CD4-positive, alpha-beta memory T cell (primary cell): ENCODE data around the gene LINGO3. TPM values are rescaled to one million over a fixed set of nuclear protein-coding genes. Genes with fewer than 3 reads are reported as not detected.

Experiments used
- CTCF ChIA-PET: fragments of 350-600 bp; sonication (Branson Sonifier 250); formaldehyde crosslinking; loops from one replicate; lab custom pipeline; 2021; ENCODE audit warnings: inconsistent platforms; ENCODE audit not compliant: partially characterized antibody; lab: Charles Lee
- POLR2A ChIA-PET: fragments of 350-600 bp; sonication (Branson Sonifier 250); formaldehyde crosslinking; loops from one replicate; lab custom pipeline; 2021; ENCODE audit not compliant: partially characterized antibody; lab: Charles Lee
- DNase-seq, 5 donors: peaks; one replicate each; pipeline versions ENCODE4 v3.0.0 to v3.0.0-alpha.2; 2020 to 2022; ENCODE audit warnings: mixed read lengths in 1 of 5
- H3K27ac ChIP-seq: one replicate; pipeline ENCODE4 v1.7.0; 2013; ENCODE audit warnings: low read depth, low read length
- H3K27me3 ChIP-seq: 2 replicates; pipeline ENCODE4 v1.7.0; 2013; ENCODE audit warnings: mild to moderate bottlenecking, low read length, moderate library complexity; ENCODE audit not compliant: insufficient read depth
- H3K36me3 ChIP-seq: 2 replicates; pipeline ENCODE4 v1.7.0; 2013; ENCODE audit warnings: mild to moderate bottlenecking, low read length, moderate library complexity; ENCODE audit not compliant: insufficient read depth
- H3K4me1 ChIP-seq: 2 replicates; pipeline ENCODE4 v1.7.0; 2013; ENCODE audit warnings: mild to moderate bottlenecking, low read length, moderate library complexity; ENCODE audit not compliant: insufficient read depth
- H3K4me3 ChIP-seq, 2 donors: one replicate each; pipeline ENCODE4 v1.7.0; 2013; ENCODE audit warnings: low read length in 2 of 2, mild to moderate bottlenecking in 1 of 2
- H3K9me3 ChIP-seq, 2 donors: one replicate each; pipeline ENCODE4 v1.7.0; 2013; ENCODE audit warnings: low read length in 2 of 2, control low read depth in 1 of 2; ENCODE audit not compliant: control insufficient read depth in 1 of 2
- H3K27ac Mint-ChIP-seq, 7 donors: one replicate each; pipeline ENCODE4 v1.8.0; 2020 to 2021; ENCODE audit warnings: mixed read lengths in 7 of 7, mild to moderate bottlenecking in 6 of 7, inconsistent platforms in 3 of 7, moderate library complexity in 3 of 7
- H3K27me3 Mint-ChIP-seq, 2 donors: one replicate each; pipeline ENCODE4 v1.8.0; 2020 to 2021; ENCODE audit warnings: mixed read lengths in 2 of 2
- H3K36me3 Mint-ChIP-seq, 2 donors: one replicate each; pipeline ENCODE4 v1.8.0; 2020 to 2021; ENCODE audit warnings: mixed read lengths in 2 of 2, inconsistent platforms in 1 of 2, mild to moderate bottlenecking in 1 of 2
- H3K4me1 Mint-ChIP-seq, 4 donors: one replicate each; pipeline ENCODE4 v1.8.0; 2020 to 2021; ENCODE audit warnings: mixed read lengths in 4 of 4, mild to moderate bottlenecking in 1 of 4
- H3K4me3 Mint-ChIP-seq, 8 donors: one replicate each; pipeline ENCODE4 v1.8.0; 2020 to 2021; ENCODE audit warnings: mixed read lengths in 8 of 8, mild to moderate bottlenecking in 7 of 8, moderate library complexity in 6 of 8, inconsistent platforms in 3 of 8
- H3K9me3 Mint-ChIP-seq, 8 donors: one replicate each; pipeline ENCODE4 v1.8.0; 2020 to 2021; ENCODE audit warnings: mixed read lengths in 8 of 8, mild to moderate bottlenecking in 5 of 8, inconsistent platforms in 3 of 8, moderate library complexity in 1 of 8
- intact Hi-C: fragments of 100-400 bp; cut with micrococcal nuclease; formaldehyde crosslinking; loops from one replicate; pipeline ENCODE4 v1.15.1; 2023
- polyA plus RNA-seq, 2 donors: library from polyadenylated mRNA; unstranded; fragments of 300-500 nt; fragmentation: Illumina TruSeq; gene quantifications; one replicate each; pipeline ENCODE4 v1.2.3, GENCODE V29; 2021
- total RNA-seq, 2 experiments: library from RNA; stranded (reverse); gene quantifications; one replicate each; pipeline ENCODE4 v1.2.3, GENCODE V29; 2021

Gene LINGO3
- total and polyA plus RNA-seq, 4 experiments from 2014 or later, result 0.46 to 7.1 (median 0.74) TPM

- Histone ChIP-seq H3K4me3 (no peak overlapping the region), H3K27ac (no peak overlapping the region), H3K36me3 (peaks cover 6% of the 10 kb centered on the region), H3K4me1 (peaks cover 37% of the 10 kb centered on the region), H3K9me3 (no peaks in the 10 kb centered on the region), H3K27me3 (no peaks in the 10 kb centered on the region)
- H3K27me3 Mint-ChIP-seq, result no peaks in the 10 kb centered on the region
- peaks cover 20 to 45% (median 37%) of the 10 kb centered on the region in 4 donors for H3K4me1 Mint-ChIP-seq
- ChIA-PET POLR2A (interaction anchor here (0.6 to 1.4 kb wide), 2 partner anchors 90 to 102 kb away, joined by 3 to 4 read pairs; partner anchors contain the start of gene PLEKHJ1), CTCF (no interaction called here)
- intact Hi-C loops, result loop anchor here (5.0 kb wide), 2 partner anchors 33 to 53 kb away; no protein-coding TSS in a partner anchor
- peak overlapping the region in 5 of 7 donors; percentile 66 to 98 (median 77) for H3K27ac Mint-ChIP-seq
- peak overlapping the region in 3 of 8 donors; percentile 3 to 74 (median 23) for H3K4me3 Mint-ChIP-seq
- DNase-seq, result peak in 1 of 5 donors; percentile 33
- H3K9me3 Mint-ChIP-seq, result peaks cover 0 to 2% (median 0%) of the 10 kb centered on the region in 8 donors
- peaks cover 10 to 36% of the 10 kb centered on the region in 2 donors for H3K36me3 Mint-ChIP-seq
Measured at GRCh38 chr19:2325281-2326046, 17.5 kb upstream of the LINGO3 start.

- no peaks in the 10 kb centered on the region for H3K27me3 ChIP-seq
- Mint-ChIP-seq H3K9me3 (peaks cover 0 to 2% (median 0%) of the 10 kb centered on the region in 8 donors), H3K36me3 (peaks cover 10 to 33% of the 10 kb centered on the region in 2 donors), H3K27me3 (no peaks in the 10 kb centered on the region), H3K4me3 (no peak overlapping the region), H3K27ac (peak overlapping the region in 1 of 7 donors; percentile 69), H3K4me1 (peaks cover 15 to 35% (median 28%) of the 10 kb centered on the region in 4 donors)
- intact Hi-C loops, result no loop called here
- DNase-seq, result peak in 1 of 5 donors; percentile 13
- H3K4me1 ChIP-seq, result peaks cover 27% of the 10 kb centered on the region
- peaks cover 6% of the 10 kb centered on the region for H3K36me3 ChIP-seq
- no peak overlapping the region for H3K27ac ChIP-seq
- ChIA-PET POLR2A (interaction anchor here (1.4 kb wide), 1 partner anchor 104 kb away, joined by 3 read pairs; no protein-coding TSS in a partner anchor), CTCF (no interaction called here)
- no peaks in the 10 kb centered on the region for H3K9me3 ChIP-seq
- H3K4me3 ChIP-seq, result no peak overlapping the region
Measured at GRCh38 chr19:2324220-2324948, 16.4 kb upstream of the LINGO3 start.

DNA sequence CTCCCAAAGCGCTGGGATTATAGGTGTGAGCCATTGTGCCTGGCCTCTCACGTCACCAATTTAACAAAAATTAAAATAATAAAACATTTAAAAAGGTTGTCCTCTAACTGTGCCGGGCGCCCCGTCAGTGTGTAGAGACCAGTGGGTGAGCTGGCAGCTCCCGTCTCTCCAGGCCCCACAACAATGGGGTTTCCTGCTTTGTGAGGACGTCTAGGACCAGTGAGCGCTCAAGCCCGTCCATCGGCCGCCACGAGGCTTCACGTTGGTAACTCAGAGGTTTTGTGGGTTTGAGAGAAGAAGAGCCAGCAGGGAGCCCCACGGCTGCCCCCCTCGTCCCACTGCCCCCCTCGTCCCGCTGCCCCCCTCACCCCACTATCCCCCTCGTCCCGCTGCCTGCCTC, 15.8 kb upstream of the LINGO3 start:
- H3K4me3 ChIP-seq, result no peak overlapping the region
- intact Hi-C loops, result no loop called here
- peaks cover 10 to 33% of the 10 kb centered on the region in 2 donors for H3K36me3 Mint-ChIP-seq
- peaks cover 22% of the 10 kb centered on the region for H3K4me1 ChIP-seq
- no peak overlapping the region for H3K27ac ChIP-seq
- no peaks in the 10 kb centered on the region for H3K27me3 Mint-ChIP-seq
- H3K4me1 Mint-ChIP-seq, result peaks cover 12 to 30% (median 24%) of the 10 kb centered on the region in 4 donors
- H3K9me3 ChIP-seq, result no peaks in the 10 kb centered on the region
- H3K27me3 ChIP-seq, result no peaks in the 10 kb centered on the region
- ChIA-PET CTCF (no interaction called here), POLR2A (no interaction called here)
- no peak overlapping the region for H3K4me3 Mint-ChIP-seq
- peaks cover 6% of the 10 kb centered on the region for H3K36me3 ChIP-seq
- H3K27ac Mint-ChIP-seq, result no peak overlapping the region
- H3K9me3 Mint-ChIP-seq, result peaks cover 0 to 2% (median 0%) of the 10 kb centered on the region in 8 donors
- DNase-seq, result peak in 1 of 5 donors; percentile 30

GRCh38 chr19:2321565-2322283, 13.8 kb upstream of the LINGO3 start:
- ChIA-PET POLR2A (interaction anchor here (1.2 kb wide), 1 partner anchor 11 kb away, joined by 3 read pairs; no protein-coding TSS in a partner anchor), CTCF (no interaction called here)
- Mint-ChIP-seq H3K4me1 (peaks cover 5 to 12% (median 8%) of the 10 kb centered on the region in 4 donors), H3K27ac (no peak overlapping the region), H3K4me3 (no peak overlapping the region), H3K36me3 (peaks cover 6 to 23% of the 10 kb centered on the region in 2 donors), H3K27me3 (no peaks in the 10 kb centered on the region), H3K9me3 (peaks cover 0 to 2% (median 0%) of the 10 kb centered on the region in 8 donors)
- H3K4me1 ChIP-seq, result peaks cover 10% of the 10 kb centered on the region
- H3K4me3 ChIP-seq, result no peak overlapping the region
- H3K27ac ChIP-seq, result no peak overlapping the region
- intact Hi-C loops, result no loop called here
- DNase-seq, result peak in 1 of 5 donors; percentile 26
- peaks cover 6% of the 10 kb centered on the region for H3K36me3 ChIP-seq
- no peaks in the 10 kb centered on the region for H3K9me3 ChIP-seq
- no peaks in the 10 kb centered on the region for H3K27me3 ChIP-seq

- Histone ChIP-seq H3K4me3 (no peak overlapping the region), H3K4me1 (peaks cover 4% of the 10 kb centered on the region), H3K36me3 (peaks cover 6% of the 10 kb centered on the region), H3K9me3 (no peaks in the 10 kb centered on the region), H3K27ac (no peak overlapping the region), H3K27me3 (no peaks in the 10 kb centered on the region)
- H3K9me3 Mint-ChIP-seq, result peaks cover 0 to 5% (median under 1%) of the 10 kb centered on the region in 8 donors
- H3K27me3 Mint-ChIP-seq, result no peaks in the 10 kb centered on the region
- H3K27ac Mint-ChIP-seq, result no peak overlapping the region
- H3K4me3 Mint-ChIP-seq, result no peak overlapping the region
- POLR2A ChIA-PET, result interaction anchor here (0.6 kb wide), 1 partner anchor 129 kb away, joined by 4 read pairs; no protein-coding TSS in a partner anchor
- DNase-seq, result no peak
- H3K4me1 Mint-ChIP-seq, result peaks cover 3 to 5% (median 3%) of the 10 kb centered on the region in 4 donors
- CTCF ChIA-PET, result no interaction called here
- peaks cover 4 to 21% of the 10 kb centered on the region in 2 donors for H3K36me3 Mint-ChIP-seq
- intact Hi-C loops, result no loop called here
Measured at GRCh38 chr19:2320939-2321338, 13.0 kb upstream of the LINGO3 start.

- intact Hi-C loops, result no loop called here
- H3K4me3 ChIP-seq, result no peak overlapping the region
- Mint-ChIP-seq H3K27ac (no peak overlapping the region), H3K4me3 (no peak overlapping the region), H3K27me3 (peaks cover 0 to under 1% of the 10 kb centered on the region in 2 donors), H3K36me3 (peaks cover under 1 to 15% of the 10 kb centered on the region in 2 donors), H3K4me1 (peaks cover 0 to 2% (median 0%) of the 10 kb centered on the region in 4 donors), H3K9me3 (peaks cover 0 to 14% (median 8%) of the 10 kb centered on the region in 8 donors)
- ChIA-PET CTCF (no interaction called here), POLR2A (no interaction called here)
- H3K27ac ChIP-seq, result no peak overlapping the region
- no peaks in the 10 kb centered on the region for H3K9me3 ChIP-seq
- no peaks in the 10 kb centered on the region for H3K27me3 ChIP-seq
- no peak for DNase-seq
- H3K36me3 ChIP-seq, result peaks cover 6% of the 10 kb centered on the region
- H3K4me1 ChIP-seq, result no peaks in the 10 kb centered on the region
Measured at GRCh38 chr19:2320049-2320448, 12.1 kb upstream of the LINGO3 start.
